Keratinocyte (primary cell): ENCODE measurements around the gene HEPH. TPM values are rescaled to one million over a fixed set of nuclear protein-coding genes. Genes with fewer than 3 reads are reported as not detected.
"Not testable (repeated sequence)": the region's sequence is repeated elsewhere in the genome, so short reads cannot be mapped to it uniquely, and the experiment has no call there.

Source experiments
- DNase-seq: peaks from one replicate; pipeline ENCODE4 v3.0.0-alpha.2; 2011; ENCODE audit warnings: low read depth, missing footprints, low spot score
- FAIRE-seq: peaks from 2 replicates; lab custom pipeline; 2011; peaks lifted over from hg19 to GRCh38; lab: Jason Lieb, UNC
- H2AFZ ChIP-seq: 2 replicates; pipeline ENCODE4 v1.6.0; 2012; ENCODE audit warnings: low read length, control low read depth, inconsistent platforms; ENCODE audit not compliant: control insufficient read depth
- H3K27ac ChIP-seq: 2 replicates; pipeline ENCODE4 v1.5.1; 2011; ENCODE audit warnings: low read length; ENCODE audit not compliant: control insufficient read depth, insufficient read depth
- H3K27me3 ChIP-seq: 3 replicates; pipeline ENCODE4 v1.6.0; 2011; ENCODE audit warnings: low read length; ENCODE audit not compliant: control insufficient read depth, insufficient read depth; ENCODE audit errors: extremely low read depth
- H3K36me3 ChIP-seq, 2 experiments: 2 replicates in 1 of 2; 3 replicates in 1 of 2; pipeline ENCODE4 v1.5.1; 2011; ENCODE audit warnings: low read length in 2 of 2, mild to moderate bottlenecking in 1 of 2; ENCODE audit not compliant: control insufficient read depth in 2 of 2, insufficient read depth in 2 of 2; ENCODE audit errors: extremely low read depth in 1 of 2
- H3K4me1 ChIP-seq: 3 replicates; pipeline ENCODE4 v1.5.1; 2011; ENCODE audit warnings: low read length; ENCODE audit not compliant: control insufficient read depth, insufficient read depth; ENCODE audit errors: extremely low read depth
- H3K4me2 ChIP-seq: 3 replicates; pipeline ENCODE4 v1.6.0; 2011; ENCODE audit warnings: low read depth, low read length; ENCODE audit not compliant: control insufficient read depth, insufficient read depth; ENCODE audit errors: extremely low read depth
- H3K4me3 ChIP-seq, 3 experiments: fragments of 200-600 bp in 1 of 3; sonication (generic) in 1 of 3; 2 replicates in 2 of 3; 3 replicates in 1 of 3; pipeline ENCODE4 v1.5.1; 2011 to 2016; ENCODE audit warnings: low read length in 3 of 3, mild to moderate bottlenecking in 3 of 3, control low read depth in 2 of 3, inconsistent platforms in 1 of 3, low read depth in 1 of 3, mixed read lengths in 1 of 3, mixed run types in 1 of 3, moderate library complexity in 1 of 3; ENCODE audit not compliant: control insufficient read depth in 2 of 3, insufficient read depth in 2 of 3; ENCODE audit errors: extremely low read depth in 1 of 3
- H3K79me2 ChIP-seq: 2 replicates; pipeline ENCODE4 v1.6.0; 2012; ENCODE audit warnings: low read length; ENCODE audit not compliant: control insufficient read depth, insufficient read depth
- H3K9ac ChIP-seq: 3 replicates; pipeline ENCODE4 v1.6.0; 2011; ENCODE audit warnings: low read length; ENCODE audit not compliant: control insufficient read depth, insufficient read depth; ENCODE audit errors: extremely low read depth
- H3K9me1 ChIP-seq: 3 replicates; pipeline ENCODE4 v1.6.0; 2011; ENCODE audit warnings: low read length; ENCODE audit not compliant: control insufficient read depth, insufficient read depth; ENCODE audit errors: extremely low read depth
- H3K9me3 ChIP-seq: 2 replicates; pipeline ENCODE4 v1.5.1; 2012; ENCODE audit warnings: low read depth, low read length; ENCODE audit not compliant: control insufficient read depth
- H4K20me1 ChIP-seq: 3 replicates; pipeline ENCODE4 v1.6.0; 2011; ENCODE audit warnings: low read length; ENCODE audit not compliant: control insufficient read depth, insufficient read depth; ENCODE audit errors: extremely low read depth
- EZH2 ChIP-seq: IDR thresholded peaks from one replicate; pipeline ENCODE4 v1.6.1; 2012; ENCODE audit warnings: inconsistent platforms, mild to moderate bottlenecking, low read length, moderate library complexity
- dilution Hi-C: fragments of 300-500 bp; cut with MboI; formaldehyde crosslinking; loops from one replicate; pipeline ENCODE4 v1.7.0; 2020; ENCODE audit warnings: low sequenced_read_pairs; ENCODE audit not compliant: extremely low pct_ligation_motif_present
- polyA minus RNA-seq, 3 experiments: library from RNA; depleted of rRNA, polyadenylated mRNA; stranded (reverse); fragments of >200 nt; gene quantifications; 1 replicate in 1 of 3; 2 replicates in 1 of 3; 3 replicates in 1 of 3; pipeline ENCODE4 v1.2.3, GENCODE V29; 2011
- polyA plus RNA-seq, 5 experiments: library from polyadenylated mRNA; depleted of rRNA in 3 of 5; stranded (reverse) in 3 of 5; stranded (forward) in 1 of 5; unstranded in 1 of 5; fragments of >200 nt; gene quantifications; 1 replicate in 1 of 5; 2 replicates in 3 of 5; 3 replicates in 1 of 5; pipeline versions ENCODE4 v1.2.1 to v1.2.3, GENCODE V29; 2011 to 2012; ENCODE audit warnings: missing spikeins in 2 of 5, low read depth in 1 of 5, low replicate concordance in 1 of 5
- TF ChIP-seq, protein P1 (sequence below), 3 experiments: IDR thresholded peaks in 1 of 3; conservative IDR thresholded peaks in 1 of 3; optimal IDR thresholded peaks in 1 of 3; 2 replicates in 2 of 3; 3 replicates in 1 of 3; pipeline versions ENCODE3 to v1.5.1; 2011; ENCODE audit warnings: low read length in 3 of 3, mild to moderate bottlenecking in 3 of 3, moderate library complexity in 2 of 3, control low read depth in 1 of 3, inconsistent platforms in 1 of 3; ENCODE audit not compliant: insufficient read depth in 2 of 3; ENCODE audit errors: extremely low read depth in 1 of 3

Gene HEPH, protein sequence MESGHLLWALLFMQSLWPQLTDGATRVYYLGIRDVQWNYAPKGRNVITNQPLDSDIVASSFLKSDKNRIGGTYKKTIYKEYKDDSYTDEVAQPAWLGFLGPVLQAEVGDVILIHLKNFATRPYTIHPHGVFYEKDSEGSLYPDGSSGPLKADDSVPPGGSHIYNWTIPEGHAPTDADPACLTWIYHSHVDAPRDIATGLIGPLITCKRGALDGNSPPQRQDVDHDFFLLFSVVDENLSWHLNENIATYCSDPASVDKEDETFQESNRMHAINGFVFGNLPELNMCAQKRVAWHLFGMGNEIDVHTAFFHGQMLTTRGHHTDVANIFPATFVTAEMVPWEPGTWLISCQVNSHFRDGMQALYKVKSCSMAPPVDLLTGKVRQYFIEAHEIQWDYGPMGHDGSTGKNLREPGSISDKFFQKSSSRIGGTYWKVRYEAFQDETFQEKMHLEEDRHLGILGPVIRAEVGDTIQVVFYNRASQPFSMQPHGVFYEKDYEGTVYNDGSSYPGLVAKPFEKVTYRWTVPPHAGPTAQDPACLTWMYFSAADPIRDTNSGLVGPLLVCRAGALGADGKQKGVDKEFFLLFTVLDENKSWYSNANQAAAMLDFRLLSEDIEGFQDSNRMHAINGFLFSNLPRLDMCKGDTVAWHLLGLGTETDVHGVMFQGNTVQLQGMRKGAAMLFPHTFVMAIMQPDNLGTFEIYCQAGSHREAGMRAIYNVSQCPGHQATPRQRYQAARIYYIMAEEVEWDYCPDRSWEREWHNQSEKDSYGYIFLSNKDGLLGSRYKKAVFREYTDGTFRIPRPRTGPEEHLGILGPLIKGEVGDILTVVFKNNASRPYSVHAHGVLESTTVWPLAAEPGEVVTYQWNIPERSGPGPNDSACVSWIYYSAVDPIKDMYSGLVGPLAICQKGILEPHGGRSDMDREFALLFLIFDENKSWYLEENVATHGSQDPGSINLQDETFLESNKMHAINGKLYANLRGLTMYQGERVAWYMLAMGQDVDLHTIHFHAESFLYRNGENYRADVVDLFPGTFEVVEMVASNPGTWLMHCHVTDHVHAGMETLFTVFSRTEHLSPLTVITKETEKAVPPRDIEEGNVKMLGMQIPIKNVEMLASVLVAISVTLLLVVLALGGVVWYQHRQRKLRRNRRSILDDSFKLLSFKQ
- polyA plus RNA-seq, result 0.07 to 0.25 TPM (median 0.22 TPM) in 3 replicates
- polyA plus RNA-seq (2011; ENCODE audit: low read depth), result not detected
- 0.04 and 0.11 TPM in 2 replicates for polyA plus RNA-seq (2011; cell fraction: cytosol; rRNA removed)
- polyA plus RNA-seq (2011; cell fraction: nucleus; rRNA removed), result 0.70 and 1.1 TPM in 2 replicates
- 0.09 and 0.13 TPM in 2 replicates for polyA plus RNA-seq (2012; ENCODE audit: low replicate concordance)
- polyA minus RNA-seq, result 0.43 to 0.58 TPM in 2 of 3 replicates, not detected in the other
- not detected for polyA minus RNA-seq (2011; cell fraction: cytosol; rRNA and poly(A)+ RNA removed)
- polyA minus RNA-seq (2011; cell fraction: nucleus; rRNA and poly(A)+ RNA removed), result 0.42 and 1.6 TPM in 2 replicates

DNA sequence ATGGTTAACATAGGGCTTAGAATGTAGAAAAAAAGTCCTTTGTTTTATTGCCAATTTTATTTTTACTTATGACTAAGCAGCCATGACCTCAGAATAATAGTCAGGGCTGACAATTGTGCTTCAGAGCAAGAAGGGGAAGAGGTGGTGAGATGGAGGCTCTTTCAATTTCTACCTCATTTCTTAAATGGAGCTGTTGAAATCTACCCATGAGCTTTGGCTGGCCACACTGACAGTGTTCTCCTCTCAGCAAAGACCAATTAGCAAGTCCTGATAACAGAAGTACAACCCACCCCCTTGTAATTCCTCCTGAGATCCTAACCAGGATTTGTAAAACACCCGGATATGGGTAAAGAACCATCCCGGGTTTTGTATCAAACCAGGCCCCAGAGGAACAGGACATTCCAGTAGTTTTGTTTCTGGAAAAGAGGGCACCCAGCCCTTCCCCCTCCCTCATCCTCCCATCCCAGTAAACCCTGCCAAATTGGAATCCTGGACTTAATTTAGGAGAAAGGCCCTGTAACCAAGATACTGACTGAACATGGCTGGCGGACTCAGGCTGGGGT is at the start of gene HEPH:
Gene HEPH, plus strand, starts transcription at position 399 of the 563 bp plus-strand sequence. CDS start 6,324 bp downstream, outside the sequence.
- Histone ChIP-seq H4K20me1 (no peaks in the 10 kb centered on the region), H3K27ac (no peak within 1 kb of the TSS), H3K36me3 (no peaks in the 10 kb centered on the region), H3K4me3 (no peak within 1 kb of the TSS), H3K27me3 (no peaks in the 10 kb centered on the region), H3K9ac (no peak within 1 kb of the TSS), H2AFZ (no peak within 1 kb of the TSS), H3K4me2 (no peak within 1 kb of the TSS), H3K9me1 (no peaks in the 10 kb centered on the region), H3K79me2 (no peaks in the 10 kb centered on the region), H3K4me1 (no peaks in the 10 kb centered on the region), H3K9me3 (no peaks in the 10 kb centered on the region)
- FAIRE-seq (no peak), DNase-seq (no peak)
- dilution Hi-C loops, result no loop called here
- TF ChIP-seq EZH2, result no peak
- TF ChIP-seq, protein P1, sequence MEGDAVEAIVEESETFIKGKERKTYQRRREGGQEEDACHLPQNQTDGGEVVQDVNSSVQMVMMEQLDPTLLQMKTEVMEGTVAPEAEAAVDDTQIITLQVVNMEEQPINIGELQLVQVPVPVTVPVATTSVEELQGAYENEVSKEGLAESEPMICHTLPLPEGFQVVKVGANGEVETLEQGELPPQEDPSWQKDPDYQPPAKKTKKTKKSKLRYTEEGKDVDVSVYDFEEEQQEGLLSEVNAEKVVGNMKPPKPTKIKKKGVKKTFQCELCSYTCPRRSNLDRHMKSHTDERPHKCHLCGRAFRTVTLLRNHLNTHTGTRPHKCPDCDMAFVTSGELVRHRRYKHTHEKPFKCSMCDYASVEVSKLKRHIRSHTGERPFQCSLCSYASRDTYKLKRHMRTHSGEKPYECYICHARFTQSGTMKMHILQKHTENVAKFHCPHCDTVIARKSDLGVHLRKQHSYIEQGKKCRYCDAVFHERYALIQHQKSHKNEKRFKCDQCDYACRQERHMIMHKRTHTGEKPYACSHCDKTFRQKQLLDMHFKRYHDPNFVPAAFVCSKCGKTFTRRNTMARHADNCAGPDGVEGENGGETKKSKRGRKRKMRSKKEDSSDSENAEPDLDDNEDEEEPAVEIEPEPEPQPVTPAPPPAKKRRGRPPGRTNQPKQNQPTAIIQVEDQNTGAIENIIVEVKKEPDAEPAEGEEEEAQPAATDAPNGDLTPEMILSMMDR (optimal IDR thresholded peaks at IDR 0.05 in 1 of 3, IDR thresholded peaks at IDR 0.05 in 1 of 3, conservative IDR thresholded peaks at IDR 0.05 in 1 of 3; ENCODE audit: extremely low read depth in 1 of 3, insufficient read depth in 2 of 3, low read length in 3 of 3), result no peak

DNA sequence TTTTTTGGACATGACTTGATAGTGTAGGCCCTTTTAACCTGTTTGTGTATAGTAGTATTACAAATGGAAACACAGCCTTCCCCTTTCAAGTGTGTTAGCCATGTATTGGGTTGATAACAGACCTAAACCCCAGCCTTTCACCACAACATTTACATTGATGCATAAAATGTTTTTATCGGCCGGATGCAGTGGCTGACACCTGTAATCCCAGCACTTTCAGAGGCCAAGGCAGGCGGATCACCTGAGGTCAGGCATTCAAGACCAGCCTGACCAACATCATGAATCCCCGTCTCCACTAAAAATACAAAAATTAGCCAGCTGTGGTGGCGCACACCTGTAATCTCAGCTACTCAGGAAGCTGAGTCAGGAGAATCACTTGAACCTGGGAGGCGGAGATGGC is 45.3 kb upstream of the HEPH start:
- H3K4me2 ChIP-seq, H3K36me3 ChIP-seq, H3K4me1 ChIP-seq, H3K9me3 ChIP-seq, H3K27me3 ChIP-seq, H3K9me1 ChIP-seq, dilution Hi-C loops, H3K27ac ChIP-seq, FAIRE-seq, H3K9ac ChIP-seq, H3K79me2 ChIP-seq, H4K20me1 ChIP-seq, H3K4me3 ChIP-seq, DNase-seq, H2AFZ ChIP-seq: not testable (repeated sequence)

DNA sequence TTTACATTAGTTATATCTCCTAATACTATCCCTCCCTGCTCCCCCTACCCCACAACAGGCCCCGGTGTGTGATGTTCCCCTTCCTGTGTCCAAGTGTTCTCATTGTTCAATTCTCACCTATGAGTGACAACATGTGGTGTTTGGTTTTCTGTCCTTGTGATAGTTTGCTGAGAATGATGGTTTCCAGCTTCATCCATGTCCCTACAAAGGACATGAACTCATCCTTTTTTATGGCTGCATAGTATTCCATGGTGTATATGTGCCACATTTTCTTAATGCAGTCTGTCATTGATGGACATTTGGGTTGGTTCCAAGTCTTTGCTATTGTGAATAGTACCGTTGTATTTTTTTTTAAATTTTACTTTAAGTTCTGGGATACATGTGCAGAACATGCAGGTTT is 42.7 kb upstream of the HEPH start:
- H3K27me3 ChIP-seq, H4K20me1 ChIP-seq, H3K4me1 ChIP-seq, H3K9me3 ChIP-seq, DNase-seq, H3K36me3 ChIP-seq, H3K4me2 ChIP-seq, H3K27ac ChIP-seq, H2AFZ ChIP-seq, H3K9ac ChIP-seq, FAIRE-seq, H3K9me1 ChIP-seq, H3K4me3 ChIP-seq, H3K79me2 ChIP-seq, dilution Hi-C loops: not testable (repeated sequence)
